GM12878 (cell line): ENCODE results near the gene PRSS27. TPM values are rescaled to one million over a fixed set of nuclear protein-coding genes. Genes with fewer than 3 reads are reported as not detected.
A peak's percentile ranks its signal among the peaks of the same experiment; 100 is the strongest.

Experiments used
- ATAC-seq: fragments of 200-7000 bp; cut with Tn5 transposase; 3 replicates; pipeline ENCODE4 v1.9.1; 2020; ENCODE audit warnings: mild to moderate bottlenecking, moderate library complexity
- BruUV-seq: library from RNA; stranded (reverse); fragments of 400-500 nt; replicated peaks from 2 replicates; lab custom pipeline; 2021; lab: Mats Ljungman, UMichigan
- CTCF ChIA-PET: fragments of 300-600 bp; sonication (Branson Sonifier 250); formaldehyde crosslinking; extraction: SDS; loops from one replicate; lab custom pipeline; 2021; ENCODE audit warnings: inconsistent platforms; lab: Yijun Ruan, JAX
- POLR2A ChIA-PET: fragments of 350-600 bp; formaldehyde crosslinking; extraction: SDS; loops from one replicate; lab custom pipeline; 2021; ENCODE audit warnings: inconsistent platforms; lab: Charles Lee
- RAD21 ChIA-PET: fragments of 300-600 bp; sonication (Branson Sonifier 250); formaldehyde crosslinking; loops from one replicate; lab custom pipeline; 2023; ENCODE audit warnings: antibody characterized with exemption; ENCODE audit not compliant: unreplicated experiment; lab: Charles Lee
- SMC1A ChIA-PET: fragments of 300-600 bp; sonication (Branson Sonifier 250); formaldehyde crosslinking; loops from one replicate; lab custom pipeline; 2023; ENCODE audit not compliant: unreplicated experiment, uncharacterized antibody; lab: Charles Lee
- DNase-seq: peaks from one replicate; pipeline ENCODE4 v3.0.0-alpha.2; 2011; ENCODE audit warnings: low read depth, low spot score
- FAIRE-seq: peaks from 3 replicates; lab custom pipeline; 2011; peaks lifted over from hg19 to GRCh38; lab: Jason Lieb, UNC
- H2AFZ ChIP-seq: 2 replicates; pipeline ENCODE4 v1.6.0; 2011; ENCODE audit warnings: low read depth, low read length, control low read depth; ENCODE audit not compliant: control insufficient read depth
- H3K27ac ChIP-seq: 2 replicates; pipeline ENCODE4 v1.5.1; 2011; ENCODE audit warnings: control low read depth; ENCODE audit not compliant: control insufficient read depth, insufficient read depth
- H3K27me3 ChIP-seq, 2 experiments: replicated peaks in 1 of 2; 2 replicates each; pipeline versions ENCODE4 v1.6.0 to v1.6.1; 2011; ENCODE audit warnings: low read length in 1 of 2; ENCODE audit not compliant: control insufficient read depth in 2 of 2, insufficient read depth in 2 of 2
- H3K36me3 ChIP-seq, 2 experiments: 2 replicates each; pipeline ENCODE4 v1.5.1; 2011; ENCODE audit warnings: low read length in 1 of 2; ENCODE audit not compliant: control insufficient read depth in 2 of 2, insufficient read depth in 2 of 2
- H3K4me1 ChIP-seq: 2 replicates; pipeline ENCODE4 v1.6.1; 2011; ENCODE audit warnings: mild to moderate bottlenecking, low read length, moderate library complexity, mixed read lengths; ENCODE audit not compliant: control insufficient read depth, insufficient read depth
- H3K4me2 ChIP-seq: 2 replicates; pipeline ENCODE4 v1.6.0; 2011; ENCODE audit warnings: control low read depth; ENCODE audit not compliant: control insufficient read depth, insufficient read depth
- H3K4me3 ChIP-seq: fragments of 200-600 bp; sonication (generic); 2 replicates; pipeline ENCODE4 v1.5.1; 2016
- H3K79me2 ChIP-seq: 2 replicates; pipeline ENCODE4 v1.6.0; 2011; ENCODE audit warnings: low read length; ENCODE audit not compliant: control insufficient read depth, insufficient read depth
- H3K9ac ChIP-seq: 2 replicates; pipeline ENCODE4 v1.8.0; 2011; ENCODE audit warnings: low read length, control low read depth, mixed read lengths; ENCODE audit not compliant: control insufficient read depth, insufficient read depth
- H3K9me3 ChIP-seq: replicated peaks from 3 replicates; pipeline ENCODE4 v1.5.1; 2011; ENCODE audit warnings: mild to moderate bottlenecking, low read length; ENCODE audit not compliant: control insufficient read depth, insufficient read depth
- H4K20me1 ChIP-seq: 2 replicates; pipeline ENCODE4 v1.6.0; 2011; ENCODE audit not compliant: control insufficient read depth, insufficient read depth
- CBFB ChIP-seq: IDR thresholded peaks from 2 replicates; pipeline ENCODE4 v1.6.1; 2016; ENCODE audit warnings: antibody characterized with exemption, low read depth
- CHD4 ChIP-seq: fragments of 200-600 bp; sonication (generic); IDR thresholded peaks from 2 replicates; pipeline ENCODE4 v1.6.1; 2016; ENCODE audit warnings: mild to moderate bottlenecking
- CTCF ChIP-seq, 3 experiments: IDR thresholded peaks in 2 of 3; conservative IDR thresholded peaks in 1 of 3; 2 replicates each; pipeline ENCODE4 v1.5.1; 2011; ENCODE audit warnings: low read depth in 3 of 3, low read length in 3 of 3, mild to moderate bottlenecking in 3 of 3, control low read depth in 2 of 3, moderate library complexity in 2 of 3, inconsistent platforms in 1 of 3, mixed read lengths in 1 of 3; ENCODE audit not compliant: control insufficient read depth in 2 of 3, insufficient read depth in 1 of 3; ENCODE audit errors: extremely low read depth in 1 of 3
- ETV6 ChIP-seq, 2 experiments: fragments of 450-650 bp in 1 of 2; IDR thresholded peaks in 1 of 2; conservative IDR thresholded peaks in 1 of 2; 2 replicates each; pipeline ENCODE4 v1.6.1; 2014; ENCODE audit warnings: antibody characterized with exemption in 1 of 2, borderline replicate concordance in 1 of 2, low read depth in 1 of 2, mild to moderate bottlenecking in 1 of 2, moderate library complexity in 1 of 2
- HDAC2 ChIP-seq: fragments of 200-600 bp; sonication (generic); IDR thresholded peaks from 2 replicates; pipeline ENCODE4 v1.6.1; 2017
- KLF5 ChIP-seq: fragments of 450-650 bp; IDR thresholded peaks from 2 replicates; pipeline ENCODE4 v1.6.1; 2014; ENCODE audit warnings: mild to moderate bottlenecking; ENCODE audit not compliant: partially characterized antibody
- MTA2 ChIP-seq: fragments of 450-650 bp; IDR thresholded peaks from 2 replicates; pipeline ENCODE4 v1.6.1; 2016; ENCODE audit warnings: low read depth, mild to moderate bottlenecking, moderate library complexity
- NFYB ChIP-seq: IDR thresholded peaks from 2 replicates; pipeline ENCODE4 v1.6.1; 2011; ENCODE audit warnings: low read depth, mild to moderate bottlenecking, low read length, improper control_type of control experiment, moderate library complexity; ENCODE audit not compliant: insufficient read depth
- PKNOX1 ChIP-seq: fragments of 450-650 bp; IDR thresholded peaks from 2 replicates; pipeline ENCODE4 v1.6.1; 2016; ENCODE audit warnings: mild to moderate bottlenecking
- POLR2AphosphoS2 ChIP-seq: IDR thresholded peaks from 2 replicates; pipeline ENCODE4 v1.6.1; 2011; ENCODE audit warnings: low read depth, mild to moderate bottlenecking, low read length, improper control_type of control experiment, moderate library complexity
- POU2F2 ChIP-seq: IDR thresholded peaks from 3 replicates; pipeline ENCODE4 v1.6.1; 2011; ENCODE audit warnings: low read depth, mild to moderate bottlenecking, low read length, borderline replicate concordance
- SIX5 ChIP-seq: IDR thresholded peaks from 2 replicates; pipeline ENCODE4 v1.6.1; 2011; ENCODE audit warnings: mild to moderate bottlenecking, low read depth, low read length, moderate library complexity; ENCODE audit not compliant: severe bottlenecking
- SMC3 ChIP-seq: IDR thresholded peaks from 2 replicates; pipeline ENCODE4 v1.6.1; 2011; ENCODE audit warnings: low read length, improper control_type of control experiment, borderline replicate concordance
- SPI1 ChIP-seq: IDR thresholded peaks from 2 replicates; pipeline ENCODE4 v1.6.1; 2011; ENCODE audit warnings: low read depth, mild to moderate bottlenecking, low read length, moderate library complexity, borderline replicate concordance; ENCODE audit not compliant: insufficient read depth
- TCF7 ChIP-seq: IDR thresholded peaks from 2 replicates; pipeline ENCODE4 v1.6.1; 2014; ENCODE audit warnings: antibody characterized with exemption, borderline replicate concordance
- WRNIP1 ChIP-seq: IDR thresholded peaks from 2 replicates; pipeline ENCODE4 v1.6.1; 2011; ENCODE audit warnings: low read depth, low read length, improper control_type of control experiment, borderline replicate concordance
- ZBED1 ChIP-seq: IDR thresholded peaks from 2 replicates; pipeline ENCODE4 v1.6.1; 2016; ENCODE audit warnings: borderline replicate concordance
- WGBS: methylation state at CpG from one replicate; pipeline ENCODE4 v1.1.6; 2016; ENCODE audit warnings: low lambda C conversion rate; ENCODE audit not compliant: insufficient replicate concordance, insufficient coverage; ENCODE audit errors: missing lambda C conversion rate; 5-methylcytosine and 5-hydroxymethylcytosine counted together
- in situ Hi-C: fragments of 300-500 bp; cut with MboI; formaldehyde crosslinking; loops from 9 replicates; pipeline ENCODE4 v1.14.3; 2018; ENCODE audit warnings: mixed read lengths
- intact Hi-C: fragments of 100-400 bp; cut with micrococcal nuclease; formaldehyde crosslinking; loops from one replicate; pipeline ENCODE4 v1.14.2; 2022; ENCODE audit not compliant: unreplicated experiment
- polyA plus RNA-seq, 11 experiments: library from polyadenylated mRNA; depleted of rRNA in 4 of 11; unstranded in 6 of 11; stranded (reverse) in 5 of 11; fragments of >200 nt; fragmentation: Nextera tagmentation in 4 of 11; fragmentation: Illumina TruSeq in 1 of 11; extraction: Ambion mirVana in 4 of 11; extraction: Trizol in 1 of 11; gene quantifications; 1 replicate in 1 of 11; 2 replicates in 10 of 11; pipeline versions ENCODE4 v1.2.1 to v1.2.3, GENCODE V29; 2011 to 2016; ENCODE audit warnings: inconsistent platforms in 2 of 11, missing spikeins in 2 of 11, low read depth in 1 of 11
- total RNA-seq, 4 experiments: library from RNA; depleted of rRNA in 3 of 4; stranded (reverse); fragments of >200 nt in 3 of 4; fragmentation: Illumina TruSeq in 1 of 4; extraction: Trizol in 1 of 4; gene quantifications; 2 replicates each; pipeline versions ENCODE4 v1.2.1 to v1.2.3, GENCODE V29; 2013 to 2021

PRSS27 gene
- total and polyA plus RNA-seq, 10 of the 15 experiments (the other 5 are each of a cell fraction or from before 2014, with no cell fraction given): 0.18 to 1.8 (median 0.51) TPM; not detected in 2

GRCh38 chr16:2675021-2675420 lies 45.0 kb downstream of the PRSS27 start (continued):
- TF ChIP-seq CTCF (IDR thresholded peaks at IDR 0.05 in 2 of 3, conservative IDR thresholded peaks at IDR 0.05 in 1 of 3; ENCODE audit: control insufficient read depth in 2 of 3, extremely low read depth in 1 of 3, insufficient read depth in 1 of 3, low read depth in 3 of 3, low read length in 3 of 3): no peak

GRCh38 chr16:2673066-2673999 lies 46.7 kb downstream of the PRSS27 start:
- ChIA-PET RAD21 (interaction anchor here (0.9 to 1.3 kb wide), 3 partner anchors 9 to 79 kb away, joined by 3 to 11 read pairs (median 3); partner anchors contain the start of genes KCTD5 and SRRM2), CTCF (interaction anchor here (1.3 to 2.0 kb wide), 2 partner anchors 12 to 195 kb away, joined by 6 read pairs; no protein-coding TSS in a partner anchor), SMC1A (no interaction called here), POLR2A (interaction anchor here (0.6 to 1.3 kb wide), 2 partner anchors 9 to 82 kb away, joined by 7 to 10 read pairs; partner anchors contain the start of gene KCTD5)
- Histone ChIP-seq H3K4me1 (peaks cover 7% of the 10 kb centered on the region), H3K27ac (peak overlapping the region; percentile 55), H3K4me2 (peak overlapping the region; percentile 28), H4K20me1 (no peaks in the 10 kb centered on the region), H3K4me3 (peak overlapping the region; percentile 77), H3K9me3 (no peaks in the 10 kb centered on the region), H3K9ac (peak overlapping the region; percentile 69), H2AFZ (peak overlapping the region; percentile 90), H3K36me3 (peaks cover 0 to 3% of the 10 kb centered on the region in 2 experiments; a peak in 1 of 4 replicates), H3K27me3 (no peaks in the 10 kb centered on the region), H3K79me2 (peaks cover 9% of the 10 kb centered on the region)
- intact Hi-C loops (no loop called here), in situ Hi-C loops (no loop called here)
- peak; percentile 97 for ATAC-seq
- BruUV-seq: TSS peak; percentile 60
- FAIRE-seq: peak; percentile 72
- WGBS: 1% methylated on average over 54 of the region's 107 CpGs
- peak; percentile 54 for DNase-seq
- TF ChIP-seq SPI1: no peak
- no peak for TF ChIP-seq ETV6 (conservative IDR thresholded peaks at IDR 0.05 in 1 of 2, IDR thresholded peaks at IDR 0.05 in 1 of 2; ENCODE audit: borderline replicate concordance in 1 of 2, low read depth in 1 of 2)
- TF ChIP-seq SIX5: no peak
- TF ChIP-seq NFYB: peak; percentile 56; the same call in 1 of the 2 replicates
- TF ChIP-seq POU2F2: no peak; the same call in 2 of the 3 replicates
- TF ChIP-seq WRNIP1: no peak
- TF ChIP-seq TCF7: no peak
- TF ChIP-seq HDAC2: no peak
- TF ChIP-seq SMC3: no peak
- TF ChIP-seq CHD4: no peak
- TF ChIP-seq MTA2: no peak
- no peak for TF ChIP-seq CBFB
- no peak for TF ChIP-seq KLF5
- TF ChIP-seq PKNOX1: peak; percentile 62
- TF ChIP-seq POLR2AphosphoS2: no peak
- TF ChIP-seq ZBED1: no peak
